CD4-positive, alpha-beta T cell treated with Interleukin-17A for 1 hour (primary cell): ENCODE data around the gene TMEM35B.
"Not testable (repeated sequence)": the region's sequence is repeated elsewhere in the genome, so short reads cannot be mapped to it uniquely, and the experiment has no call there.

Experiments used
- DNase-seq: peaks from one replicate; pipeline ENCODE4 v3.0.0-alpha.2; 2020

Gene TMEM35B

GRCh38 chr1:34984793-34985608 lies at the start of gene TMEM35B:
Gene TMEM35B, minus strand, starts transcription at chr1:34985347. Its CDS starts 42 bp downstream, at chr1:34985305.
- peak; percentile 82 for DNase-seq

- DNase-seq, result no peak
Observed at GRCh38 chr1:35033346-35033745, 48.2 kb upstream of the TMEM35B start.

GRCh38 chr1:35032384-35032739 lies 47.2 kb upstream of the TMEM35B start:
- no peak for DNase-seq

- DNase-seq, result peak; percentile 33
Observed at GRCh38 chr1:35030756-35031446, 45.8 kb upstream of the TMEM35B start.

- no peak for DNase-seq
Observed at GRCh38 chr1:35030338-35030737, 45.2 kb upstream of the TMEM35B start.

GRCh38 chr1:35029761-35030160 lies 44.6 kb upstream of the TMEM35B start:
- no peak for DNase-seq

GRCh38 chr1:35016406-35016805 lies 31.3 kb upstream of the TMEM35B start:
- no peak for DNase-seq

GRCh38 chr1:35014486-35014885 lies 29.3 kb upstream of the TMEM35B start:
- no peak for DNase-seq

GRCh38 chr1:35005711-35006110 lies 20.6 kb upstream of the TMEM35B start:
- DNase-seq, result no peak

GRCh38 chr1:35001743-35002142 lies 16.6 kb upstream of the TMEM35B start:
- no peak for DNase-seq

- DNase-seq, result no peak
Observed at GRCh38 chr1:34994878-34995277, 9.7 kb upstream of the TMEM35B start.

- DNase-seq, result no peak
Observed at GRCh38 chr1:34988581-34988980, 3.4 kb upstream of the TMEM35B start.

- DNase-seq, result no peak
Observed at GRCh38 chr1:34988147-34988546, 3.0 kb upstream of the TMEM35B start.

- DNase-seq, result no peak
Observed at GRCh38 chr1:34987018-34987417, 1.9 kb upstream of the TMEM35B start.

- DNase-seq, result not testable (repeated sequence)
Observed at GRCh38 chr1:34985609-34985904, 410 bp upstream of the TMEM35B start.

GRCh38 chr1:34984435-34984792 lies 733 bp downstream of the TMEM35B start:
- peak; percentile 18 for DNase-seq

GRCh38 chr1:34983700-34984355 lies 1.3 kb downstream of the TMEM35B start:
- DNase-seq, result no peak

- DNase-seq, result no peak
Observed at GRCh38 chr1:34982820-34983376, 2.2 kb downstream of the TMEM35B start.

GRCh38 chr1:34980715-34981114 lies 4.4 kb downstream of the TMEM35B start:
- DNase-seq, result no peak

- DNase-seq, result no peak
Observed at GRCh38 chr1:34978921-34979320, 6.2 kb downstream of the TMEM35B start.

GRCh38 chr1:34977858-34978257 lies 7.3 kb downstream of the TMEM35B start:
- no peak for DNase-seq

- no peak for DNase-seq
Observed at GRCh38 chr1:34977210-34977471, 8.0 kb downstream of the TMEM35B start.

GRCh38 chr1:34976384-34977209 lies 8.6 kb downstream of the TMEM35B start:
- no peak for DNase-seq
